IMR-90 (cell line): ENCODE results near the gene GMPR.

Experiments
- BHLHE40 ChIP-seq: fragments of 150-350 bp; IDR thresholded peaks from 2 replicates; pipeline ENCODE4 v1.6.1; 2016; ENCODE audit warnings: mild to moderate bottlenecking, low read depth, low read length
- CEBPB ChIP-seq: IDR thresholded peaks from 2 replicates; pipeline ENCODE4 v1.6.1; 2012; ENCODE audit warnings: low read depth, low read length, improper control_type of control experiment
- FOS ChIP-seq: fragments of 150-350 bp; IDR thresholded peaks from 2 replicates; pipeline ENCODE4 v1.6.1; 2016; ENCODE audit warnings: low read depth, low read length
- MAZ ChIP-seq: IDR thresholded peaks from 2 replicates; pipeline ENCODE4 v1.6.1; 2012; ENCODE audit warnings: low read depth, mild to moderate bottlenecking, low read length, improper control_type of control experiment, moderate library complexity, borderline replicate concordance
- MXI1 ChIP-seq: IDR thresholded peaks from 2 replicates; pipeline ENCODE4 v1.6.1; 2012; ENCODE audit warnings: low read depth, mild to moderate bottlenecking, low read length, moderate library complexity, borderline replicate concordance
- POLR2A ChIP-seq: IDR thresholded peaks from 2 replicates; pipeline ENCODE4 v1.6.1; 2012; ENCODE audit warnings: mild to moderate bottlenecking, low read depth, low read length
- RFX5 ChIP-seq: IDR thresholded peaks from 2 replicates; pipeline ENCODE4 v1.8.0; 2012; ENCODE audit warnings: low read depth, mild to moderate bottlenecking, low read length, moderate library complexity
- TF ChIP-seq, protein P1 (sequence below): conservative IDR thresholded peaks from 2 replicates; pipeline ENCODE4 v1.5.1; 2012; ENCODE audit warnings: mild to moderate bottlenecking, low read depth, low read length, improper control_type of control experiment
- TF ChIP-seq, protein P2 (sequence below): fragments of 150-350 bp; IDR thresholded peaks from 2 replicates; pipeline ENCODE4 v1.6.1; 2016; ENCODE audit warnings: low read depth, mild to moderate bottlenecking, low read length, moderate library complexity, borderline replicate concordance

DNA sequence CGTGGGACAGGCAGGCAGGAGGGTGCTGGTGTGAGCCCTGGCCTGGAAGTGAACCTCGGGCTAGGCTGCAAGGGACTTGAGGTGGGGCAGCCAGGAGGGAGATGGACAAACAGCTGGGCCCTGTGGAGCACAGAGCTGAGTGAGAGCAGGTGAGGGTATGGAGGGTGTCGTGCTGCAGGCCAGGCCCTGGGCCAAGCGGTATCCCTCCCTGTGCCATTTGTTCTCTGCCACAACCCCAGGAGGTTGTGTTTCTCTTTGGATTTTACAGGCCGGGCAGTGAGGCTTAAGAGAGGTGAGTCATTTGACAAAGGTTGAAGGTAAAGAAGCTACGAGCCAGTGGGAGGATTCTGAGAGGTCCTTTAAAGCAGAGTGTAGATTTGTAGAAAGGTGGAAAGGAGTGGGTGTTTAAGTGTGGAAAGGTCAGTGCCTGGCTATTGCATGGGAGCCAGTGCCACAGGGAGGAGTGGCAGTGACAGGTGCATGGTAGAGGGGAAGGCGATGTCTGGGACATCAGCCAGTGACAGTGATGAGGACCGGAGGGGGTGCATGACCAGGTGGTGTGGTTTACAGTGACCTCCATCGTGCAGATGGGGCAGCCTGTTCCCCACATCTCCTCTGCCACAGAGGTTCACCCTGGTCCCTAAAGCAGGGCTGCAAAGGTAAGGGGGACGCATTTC is 39.8 kb downstream of the GMPR start:
- no peak for TF ChIP-seq RFX5
- TF ChIP-seq, protein P1, sequence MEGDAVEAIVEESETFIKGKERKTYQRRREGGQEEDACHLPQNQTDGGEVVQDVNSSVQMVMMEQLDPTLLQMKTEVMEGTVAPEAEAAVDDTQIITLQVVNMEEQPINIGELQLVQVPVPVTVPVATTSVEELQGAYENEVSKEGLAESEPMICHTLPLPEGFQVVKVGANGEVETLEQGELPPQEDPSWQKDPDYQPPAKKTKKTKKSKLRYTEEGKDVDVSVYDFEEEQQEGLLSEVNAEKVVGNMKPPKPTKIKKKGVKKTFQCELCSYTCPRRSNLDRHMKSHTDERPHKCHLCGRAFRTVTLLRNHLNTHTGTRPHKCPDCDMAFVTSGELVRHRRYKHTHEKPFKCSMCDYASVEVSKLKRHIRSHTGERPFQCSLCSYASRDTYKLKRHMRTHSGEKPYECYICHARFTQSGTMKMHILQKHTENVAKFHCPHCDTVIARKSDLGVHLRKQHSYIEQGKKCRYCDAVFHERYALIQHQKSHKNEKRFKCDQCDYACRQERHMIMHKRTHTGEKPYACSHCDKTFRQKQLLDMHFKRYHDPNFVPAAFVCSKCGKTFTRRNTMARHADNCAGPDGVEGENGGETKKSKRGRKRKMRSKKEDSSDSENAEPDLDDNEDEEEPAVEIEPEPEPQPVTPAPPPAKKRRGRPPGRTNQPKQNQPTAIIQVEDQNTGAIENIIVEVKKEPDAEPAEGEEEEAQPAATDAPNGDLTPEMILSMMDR = no peak
- TF ChIP-seq POLR2A = no peak
- no peak for TF ChIP-seq BHLHE40
- no peak for TF ChIP-seq MXI1
- TF ChIP-seq, protein P2, sequence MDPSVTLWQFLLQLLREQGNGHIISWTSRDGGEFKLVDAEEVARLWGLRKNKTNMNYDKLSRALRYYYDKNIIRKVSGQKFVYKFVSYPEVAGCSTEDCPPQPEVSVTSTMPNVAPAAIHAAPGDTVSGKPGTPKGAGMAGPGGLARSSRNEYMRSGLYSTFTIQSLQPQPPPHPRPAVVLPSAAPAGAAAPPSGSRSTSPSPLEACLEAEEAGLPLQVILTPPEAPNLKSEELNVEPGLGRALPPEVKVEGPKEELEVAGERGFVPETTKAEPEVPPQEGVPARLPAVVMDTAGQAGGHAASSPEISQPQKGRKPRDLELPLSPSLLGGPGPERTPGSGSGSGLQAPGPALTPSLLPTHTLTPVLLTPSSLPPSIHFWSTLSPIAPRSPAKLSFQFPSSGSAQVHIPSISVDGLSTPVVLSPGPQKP = no peak
- TF ChIP-seq FOS = no peak
- no peak for TF ChIP-seq CEBPB
- TF ChIP-seq MAZ = no peak
